Measurements from ENCODE around the gene ASB6.

ASB6 gene

GRCh38 chr9:129612815-129613519, 29.0 kb downstream of the ASB6 start:
- DNase-seq = no peak
- in situ Hi-C loops (cut with MboI; ENCODE audit: low pct_unique_long_range_greater_than_20kb, low sequenced_read_pairs) = loop anchor here (10.0 kb wide), 1 partner anchor 478 kb away; no protein-coding TSS in a partner anchor

- in situ Hi-C loops (cut with MboI; ENCODE audit: low pct_unique_long_range_greater_than_20kb, low sequenced_read_pairs) = loop anchor here (10.0 kb wide), 1 partner anchor 477 kb away; no protein-coding TSS in a partner anchor
- no peak for DNase-seq
These were observed 29.8 kb downstream of the ASB6 start for GRCh38 chr9:129612123-129612522.

GRCh38 chr9:129611307-129611800, 30.6 kb downstream of the ASB6 start:
- in situ Hi-C loops (cut with MboI; ENCODE audit: low pct_unique_long_range_greater_than_20kb, low sequenced_read_pairs) = loop anchor here (10.0 kb wide), 1 partner anchor 477 kb away; no protein-coding TSS in a partner anchor
- DNase-seq = no peak

- peak; percentile 77 for DNase-seq
- in situ Hi-C loops (cut with MboI; ENCODE audit: low pct_unique_long_range_greater_than_20kb, low sequenced_read_pairs) = loop anchor here (10.0 kb wide), 1 partner anchor 476 kb away; no protein-coding TSS in a partner anchor
These were observed 31.3 kb downstream of the ASB6 start for GRCh38 chr9:129610473-129611306.

- DNase-seq = no peak
- in situ Hi-C loops (cut with MboI; ENCODE audit: low pct_unique_long_range_greater_than_20kb, low sequenced_read_pairs) = loop anchor here (10.0 kb wide), 1 partner anchor 475 kb away; no protein-coding TSS in a partner anchor
These were observed 31.8 kb downstream of the ASB6 start for GRCh38 chr9:129610213-129610472.

GRCh38 chr9:129609486-129610212, 32.3 kb downstream of the ASB6 start:
- DNase-seq = no peak

GRCh38 chr9:129608561-129609481, 33.1 kb downstream of the ASB6 start:
- in situ Hi-C loops (cut with MboI; ENCODE audit: low pct_unique_long_range_greater_than_20kb, low sequenced_read_pairs) = no loop called here
- DNase-seq = no peak

More at GRCh38 chr9:129609486-129610212, 32.3 kb downstream of the ASB6 start:
- in situ Hi-C loops (cut with MboI; ENCODE audit: low pct_unique_long_range_greater_than_20kb, low sequenced_read_pairs) = loop anchor here (10.0 kb wide), 1 partner anchor 475 kb away; no protein-coding TSS in a partner anchor

GRCh38 chr9:129607027-129607387, 34.9 kb downstream of the ASB6 start:
- in situ Hi-C loops (cut with MboI; ENCODE audit: low pct_unique_long_range_greater_than_20kb, low sequenced_read_pairs) = no loop called here
- no peak for DNase-seq

GRCh38 chr9:129606161-129607026, 35.6 kb downstream of the ASB6 start:
- in situ Hi-C loops (cut with MboI; ENCODE audit: low pct_unique_long_range_greater_than_20kb, low sequenced_read_pairs) = no loop called here
- no peak for DNase-seq

- in situ Hi-C loops (cut with MboI; ENCODE audit: low pct_unique_long_range_greater_than_20kb, low sequenced_read_pairs) = no loop called here
- no peak for DNase-seq
These were observed 37.2 kb downstream of the ASB6 start for GRCh38 chr9:129604766-129605163.

GRCh38 chr9:129604056-129604765, 37.7 kb downstream of the ASB6 start:
- in situ Hi-C loops (cut with MboI; ENCODE audit: low pct_unique_long_range_greater_than_20kb, low sequenced_read_pairs) = no loop called here
- no peak for DNase-seq

- in situ Hi-C loops (cut with MboI; ENCODE audit: low pct_unique_long_range_greater_than_20kb, low sequenced_read_pairs) = no loop called here
- peak; percentile 48 for DNase-seq
These were observed 39.1 kb downstream of the ASB6 start for GRCh38 chr9:129602598-129603415.

- no peak for DNase-seq
- in situ Hi-C loops (cut with MboI; ENCODE audit: low pct_unique_long_range_greater_than_20kb, low sequenced_read_pairs) = no loop called here
These were observed 40.8 kb downstream of the ASB6 start for GRCh38 chr9:129601082-129601674.

GRCh38 chr9:129598089-129598596, 43.8 kb downstream of the ASB6 start:
- in situ Hi-C loops (cut with MboI; ENCODE audit: low pct_unique_long_range_greater_than_20kb, low sequenced_read_pairs) = no loop called here
- no peak for DNase-seq

GRCh38 chr9:129597355-129598088, 44.4 kb downstream of the ASB6 start:
- no peak for DNase-seq
- in situ Hi-C loops (cut with MboI; ENCODE audit: low pct_unique_long_range_greater_than_20kb, low sequenced_read_pairs) = no loop called here

All from KBM-7 (cell line).